ENCODE measurements around the gene TXNL4A.

GRCh38 chr18:79952996-79953559, 35.3 kb downstream of the TXNL4A start:
- TF ChIP-seq, protein P1, sequence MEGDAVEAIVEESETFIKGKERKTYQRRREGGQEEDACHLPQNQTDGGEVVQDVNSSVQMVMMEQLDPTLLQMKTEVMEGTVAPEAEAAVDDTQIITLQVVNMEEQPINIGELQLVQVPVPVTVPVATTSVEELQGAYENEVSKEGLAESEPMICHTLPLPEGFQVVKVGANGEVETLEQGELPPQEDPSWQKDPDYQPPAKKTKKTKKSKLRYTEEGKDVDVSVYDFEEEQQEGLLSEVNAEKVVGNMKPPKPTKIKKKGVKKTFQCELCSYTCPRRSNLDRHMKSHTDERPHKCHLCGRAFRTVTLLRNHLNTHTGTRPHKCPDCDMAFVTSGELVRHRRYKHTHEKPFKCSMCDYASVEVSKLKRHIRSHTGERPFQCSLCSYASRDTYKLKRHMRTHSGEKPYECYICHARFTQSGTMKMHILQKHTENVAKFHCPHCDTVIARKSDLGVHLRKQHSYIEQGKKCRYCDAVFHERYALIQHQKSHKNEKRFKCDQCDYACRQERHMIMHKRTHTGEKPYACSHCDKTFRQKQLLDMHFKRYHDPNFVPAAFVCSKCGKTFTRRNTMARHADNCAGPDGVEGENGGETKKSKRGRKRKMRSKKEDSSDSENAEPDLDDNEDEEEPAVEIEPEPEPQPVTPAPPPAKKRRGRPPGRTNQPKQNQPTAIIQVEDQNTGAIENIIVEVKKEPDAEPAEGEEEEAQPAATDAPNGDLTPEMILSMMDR (IDR thresholded peaks at IDR 0.05; ENCODE audit: low read depth, low read length, poor library complexity, severe bottlenecking): no peak
- no peak for TF ChIP-seq EZH2phosphoT487 (IDR thresholded peaks at IDR 0.05; ENCODE audit: borderline replicate concordance, low read length)
